Measurements from ENCODE around the gene FNIP1.
"Not testable (repeated sequence)": the region's sequence is repeated elsewhere in the genome, so short reads cannot be mapped to it uniquely, and the experiment has no call there.

Gene FNIP1

GRCh38 chr5:131595088-131596033 is 201.5 kb downstream of the FNIP1 start:
- DNase-seq, result no peak

- no peak for DNase-seq
Measured at GRCh38 chr5:131593921-131594320, 202.9 kb downstream of the FNIP1 start.

- DNase-seq, result not testable (repeated sequence)
Measured at GRCh38 chr5:131593436-131593835, 203.4 kb downstream of the FNIP1 start.

Data from GF-D8 (cell line).